D341Med (cell line): ENCODE data around the gene IL13.
"Not testable (repeated sequence)": the region's sequence is repeated elsewhere in the genome, so short reads cannot be mapped to it uniquely, and the experiment has no call there.

Experiments
- DNase-seq: peaks from one replicate; pipeline ENCODE4 v3.0.0; 2012; ENCODE audit warnings: low spot score

The IL13 gene

GRCh38 chr5:132657676-132658380, at the start of gene IL13:
Gene IL13, plus strand, starts transcription at chr5:132658173. Its CDS starts 14 bp downstream, at chr5:132658187.
- no peak for DNase-seq

DNA sequence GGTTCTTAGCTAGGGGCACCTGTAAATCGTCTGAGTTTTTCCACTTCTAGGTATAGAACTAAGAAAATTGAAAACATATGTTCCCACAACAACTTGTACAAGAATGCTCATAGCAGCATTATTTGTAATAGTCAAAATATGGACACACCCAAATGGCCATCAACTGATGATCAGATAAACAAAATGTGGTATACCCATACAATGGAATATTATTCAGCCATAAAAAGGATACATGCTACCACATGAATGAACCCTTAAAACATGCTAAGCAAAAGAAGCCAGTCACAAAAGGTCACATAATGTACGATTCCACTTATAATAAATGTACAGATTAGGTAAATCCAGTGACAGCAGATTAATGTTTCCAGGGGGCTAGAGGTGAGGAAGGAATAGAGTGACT, 46.0 kb upstream of the IL13 start:
- DNase-seq, result no peak

GRCh38 chr5:132612846-132613245, 45.1 kb upstream of the IL13 start:
- no peak for DNase-seq

GRCh38 chr5:132621699-132622098, 36.3 kb upstream of the IL13 start:
- DNase-seq, result no peak

DNA sequence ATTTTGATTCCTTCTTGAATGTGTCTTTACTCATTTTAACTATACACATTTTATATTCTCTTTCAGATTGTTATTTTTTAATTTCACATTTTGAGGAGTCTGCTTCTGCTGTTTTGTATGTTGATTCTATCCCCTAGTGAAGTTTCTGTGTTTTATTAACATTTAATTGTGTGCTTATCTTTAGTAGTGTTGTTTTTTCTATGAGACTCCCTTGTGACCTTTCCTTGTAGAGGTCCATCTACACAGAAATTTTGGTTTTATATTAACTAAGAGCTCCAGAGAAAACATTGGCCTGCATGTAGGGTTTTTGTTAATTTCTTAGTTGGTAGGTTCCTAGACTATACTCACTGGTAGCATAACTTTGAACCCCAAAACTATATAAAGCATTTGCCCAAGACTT, 35.4 kb upstream of the IL13 start:
- no peak for DNase-seq

- no peak for DNase-seq
Observed at GRCh38 chr5:132627470-132627869, 30.5 kb upstream of the IL13 start.

- no peak for DNase-seq
Observed at GRCh38 chr5:132628814-132629213, 29.2 kb upstream of the IL13 start.

GRCh38 chr5:132629230-132629944, 28.6 kb upstream of the IL13 start:
- DNase-seq, result peak; percentile 22

DNA sequence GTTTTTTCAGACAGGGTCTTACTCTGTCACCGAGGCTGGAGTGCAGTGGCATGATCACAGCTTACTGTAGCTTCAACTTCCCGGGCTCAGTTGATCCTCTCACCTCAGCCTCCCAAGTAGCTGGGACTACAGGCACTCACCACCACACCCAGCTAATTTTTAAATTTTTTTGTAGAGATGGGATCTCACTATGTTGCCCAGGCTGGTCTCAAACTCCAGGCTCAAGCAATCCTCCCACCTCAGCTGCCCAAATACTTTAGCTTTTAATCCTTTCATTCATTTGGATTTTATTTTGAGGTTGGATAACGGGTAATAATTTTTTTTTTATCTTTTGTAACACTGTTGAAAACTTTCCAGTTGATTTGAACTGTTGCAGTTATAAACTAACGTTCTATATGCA, 24.4 kb upstream of the IL13 start:
- DNase-seq, result not testable (repeated sequence)

- DNase-seq, result no peak
Observed at GRCh38 chr5:132635873-132636272, 22.1 kb upstream of the IL13 start.

DNA sequence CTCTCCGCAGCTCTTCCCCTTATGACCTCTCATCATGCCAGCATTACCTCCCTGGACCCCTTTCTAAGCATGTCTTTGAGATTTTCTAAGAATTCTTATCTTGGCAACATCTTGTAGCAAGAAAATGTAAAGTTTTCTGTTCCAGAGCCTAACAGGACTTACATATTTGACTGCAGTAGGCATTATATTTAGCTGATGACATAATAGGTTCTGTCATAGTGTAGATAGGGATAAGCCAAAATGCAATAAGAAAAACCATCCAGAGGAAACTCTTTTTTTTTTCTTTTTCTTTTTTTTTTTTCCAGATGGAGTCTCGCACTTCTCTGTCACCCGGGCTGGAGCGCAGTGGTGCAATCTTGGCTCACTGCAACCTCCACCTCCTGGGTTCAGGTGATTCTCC, 20.7 kb upstream of the IL13 start:
- no peak for DNase-seq

GRCh38 chr5:132639706-132640130, 18.3 kb upstream of the IL13 start:
- DNase-seq, result no peak

GRCh38 chr5:132640613-132641012, 17.4 kb upstream of the IL13 start:
- DNase-seq, result no peak

GRCh38 chr5:132641241-132641723, 16.7 kb upstream of the IL13 start:
- no peak for DNase-seq

- DNase-seq, result no peak
Observed at GRCh38 chr5:132641841-132642240, 16.1 kb upstream of the IL13 start.

DNA sequence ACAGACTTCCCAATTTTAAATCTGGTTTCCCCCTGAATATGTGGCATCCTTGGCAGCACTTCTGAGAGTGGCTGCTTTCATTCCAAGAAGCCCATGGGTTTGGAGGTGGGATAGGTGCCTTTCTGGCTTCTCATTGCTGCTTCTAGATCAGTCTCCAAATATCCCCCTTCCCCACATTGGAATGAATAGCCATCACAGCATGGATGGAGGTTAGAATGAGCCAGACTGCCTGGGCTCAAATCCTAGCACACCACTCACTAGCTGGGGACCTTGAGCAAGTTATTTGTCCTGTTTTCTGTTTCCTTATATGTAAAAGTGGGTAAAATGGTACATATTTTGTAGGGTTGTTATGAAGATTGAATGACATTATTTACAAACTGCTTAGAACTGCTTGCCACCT, 13.8 kb upstream of the IL13 start:
- DNase-seq, result no peak

GRCh38 chr5:132646583-132647266, 11.2 kb upstream of the IL13 start:
- DNase-seq, result no peak

- DNase-seq, result no peak
Observed at GRCh38 chr5:132647473-132647872, 10.5 kb upstream of the IL13 start.

DNA sequence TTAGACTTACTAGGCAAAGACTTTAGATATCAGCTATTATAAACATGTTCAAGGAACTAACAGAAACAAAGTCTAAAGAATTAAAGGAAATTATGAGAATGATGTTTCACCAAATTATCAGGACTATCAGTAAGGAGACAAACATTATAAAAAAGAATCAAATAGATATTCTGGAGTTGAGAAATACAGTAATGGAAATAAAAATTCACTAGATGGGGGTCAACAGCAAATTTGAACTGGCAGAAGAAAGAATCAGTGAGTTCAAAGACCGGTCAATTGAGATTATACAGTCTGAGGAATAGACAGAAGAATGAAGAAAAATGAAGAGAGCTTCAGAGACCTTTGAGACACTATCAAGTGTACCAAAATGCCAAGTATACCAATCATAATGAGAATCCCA, 9.6 kb upstream of the IL13 start:
- no peak for DNase-seq

DNA sequence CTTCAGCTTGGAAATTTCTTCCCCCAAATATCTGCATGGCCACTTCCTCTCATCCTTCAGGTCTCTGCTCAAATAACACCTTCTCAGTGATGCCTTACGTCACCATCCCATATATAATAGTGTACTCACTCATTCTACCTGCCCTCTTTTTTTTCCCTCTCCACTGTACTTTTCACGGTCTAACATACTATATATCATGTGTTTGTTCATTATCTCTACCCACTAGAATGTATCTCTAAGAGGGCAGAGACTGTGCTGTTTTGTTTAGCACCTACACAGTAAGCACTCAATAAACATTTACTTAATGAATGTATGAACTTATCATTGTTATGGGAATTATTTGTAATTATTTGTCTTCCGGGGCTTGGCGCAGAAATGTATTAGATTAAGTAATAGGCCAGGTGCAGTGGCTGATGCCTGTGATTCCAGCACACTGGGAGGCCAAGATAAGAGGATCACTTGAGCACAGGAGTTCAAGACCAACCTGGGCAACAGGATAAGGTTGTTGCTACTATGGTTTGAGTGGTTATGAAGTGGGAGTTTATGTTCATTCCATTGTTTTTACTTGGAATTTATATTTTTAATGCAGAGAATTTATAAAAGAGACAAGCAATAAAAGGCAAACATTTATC, 6.0 kb upstream of the IL13 start:
- no peak for DNase-seq

GRCh38 chr5:132653716-132654115, 4.3 kb upstream of the IL13 start:
- DNase-seq, result no peak
